ENCODE results near the gene VWA5B1. TPM values are rescaled to one million over a fixed set of nuclear protein-coding genes. Genes with fewer than 3 reads are reported as not detected.

Gene VWA5B1
- total and polyA plus RNA-seq, 9 donors = 0.04 to 0.65 (median 0.26) TPM

- Histone ChIP-seq H3K36me3 (ENCODE audit: control insufficient read depth, insufficient read depth, low read length) (no peaks in the 10 kb centered on the region), H3K27ac (ENCODE audit: low read length) (peak overlapping the region; percentile 67), H3K9me3 (replicated peaks; ENCODE audit: control insufficient read depth, low read depth, low read length) (no peaks in the 10 kb centered on the region), H3K27me3 (ENCODE audit: control insufficient read depth, insufficient read depth, low read length) (peaks cover 55% of the 10 kb centered on the region), H3K4me3 (ENCODE audit: low read length) (no peak overlapping the region), H3K4me1 (ENCODE audit: control insufficient read depth, insufficient read depth, low read length) (peaks cover 40% of the 10 kb centered on the region)
- DNase-seq = peak; percentile 48
- WGBS (ENCODE audit: insufficient coverage) = 20% methylated on average over 8 of the region's 12 CpGs
Measured at GRCh38 chr1:20365421-20366055, 74.9 kb downstream of the VWA5B1 start.

- Histone ChIP-seq H3K27ac (ENCODE audit: low read length) (peak overlapping the region; percentile 67), H3K36me3 (ENCODE audit: control insufficient read depth, insufficient read depth, low read length) (no peaks in the 10 kb centered on the region), H3K27me3 (ENCODE audit: control insufficient read depth, insufficient read depth, low read length) (peaks cover 59% of the 10 kb centered on the region), H3K4me3 (ENCODE audit: low read length) (peak overlapping the region; percentile 33), H3K9me3 (replicated peaks; ENCODE audit: control insufficient read depth, low read depth, low read length) (no peaks in the 10 kb centered on the region), H3K4me1 (ENCODE audit: control insufficient read depth, insufficient read depth, low read length) (peaks cover 38% of the 10 kb centered on the region)
- under 1% methylated on average over 42 of the region's 42 CpGs for WGBS (ENCODE audit: insufficient coverage)
- peak; percentile 86 for DNase-seq
Measured at GRCh38 chr1:20366056-20366462, 75.4 kb downstream of the VWA5B1 start.

- H3K4me3 ChIP-seq (ENCODE audit: low read length) = peak overlapping the region; percentile 33
- whole genome bisulfite sequencing (ENCODE audit: insufficient coverage) = under 1% methylated on average over 64 of the region's 70 CpGs
- DNase-seq = no peak
- H3K4me1 ChIP-seq (ENCODE audit: control insufficient read depth, insufficient read depth, low read length) = peaks cover 33% of the 10 kb centered on the region
- H3K36me3 ChIP-seq (ENCODE audit: control insufficient read depth, insufficient read depth, low read length) = no peaks in the 10 kb centered on the region
- H3K27ac ChIP-seq (ENCODE audit: low read length) = no peak overlapping the region
- H3K9me3 ChIP-seq (replicated peaks; ENCODE audit: control insufficient read depth, low read depth, low read length) = no peaks in the 10 kb centered on the region
- peaks cover 57% of the 10 kb centered on the region for H3K27me3 ChIP-seq (ENCODE audit: control insufficient read depth, insufficient read depth, low read length)
Measured at GRCh38 chr1:20366463-20367115, 75.9 kb downstream of the VWA5B1 start.

- Histone ChIP-seq H3K4me1 (ENCODE audit: control insufficient read depth, insufficient read depth, low read length) (peaks cover 29% of the 10 kb centered on the region), H3K9me3 (replicated peaks; ENCODE audit: control insufficient read depth, low read depth, low read length) (no peaks in the 10 kb centered on the region), H3K4me3 (ENCODE audit: low read length) (peak overlapping the region; percentile 13), H3K27me3 (ENCODE audit: control insufficient read depth, insufficient read depth, low read length) (peaks cover 55% of the 10 kb centered on the region), H3K36me3 (ENCODE audit: control insufficient read depth, insufficient read depth, low read length) (no peaks in the 10 kb centered on the region), H3K27ac (ENCODE audit: low read length) (no peak overlapping the region)
- 8% methylated on average over 11 of the region's 11 CpGs for WGBS (ENCODE audit: insufficient coverage)
- peak; percentile 66 for DNase-seq
Measured at GRCh38 chr1:20367116-20367585, 76.5 kb downstream of the VWA5B1 start.

- DNase-seq = no peak
- Histone ChIP-seq H3K27ac (ENCODE audit: low read length) (no peak overlapping the region), H3K4me1 (ENCODE audit: control insufficient read depth, insufficient read depth, low read length) (peaks cover 29% of the 10 kb centered on the region), H3K4me3 (ENCODE audit: low read length) (no peak overlapping the region), H3K27me3 (ENCODE audit: control insufficient read depth, insufficient read depth, low read length) (peaks cover 55% of the 10 kb centered on the region), H3K9me3 (replicated peaks; ENCODE audit: control insufficient read depth, low read depth, low read length) (no peaks in the 10 kb centered on the region), H3K36me3 (ENCODE audit: control insufficient read depth, insufficient read depth, low read length) (no peaks in the 10 kb centered on the region)
- 42% methylated on average over 5 of the region's 10 CpGs for WGBS (ENCODE audit: insufficient coverage)
Measured at GRCh38 chr1:20367626-20368025, 77.0 kb downstream of the VWA5B1 start.

GRCh38 chr1:20368866-20369470, 78.3 kb downstream of the VWA5B1 start:
- 82% methylated on average over 4 of the region's 7 CpGs for WGBS (ENCODE audit: insufficient coverage)
- Histone ChIP-seq H3K27me3 (ENCODE audit: control insufficient read depth, insufficient read depth, low read length) (peaks cover 59% of the 10 kb centered on the region), H3K36me3 (ENCODE audit: control insufficient read depth, insufficient read depth, low read length) (no peaks in the 10 kb centered on the region), H3K27ac (ENCODE audit: low read length) (no peak overlapping the region), H3K9me3 (replicated peaks; ENCODE audit: control insufficient read depth, low read depth, low read length) (no peaks in the 10 kb centered on the region), H3K4me3 (ENCODE audit: low read length) (no peak overlapping the region), H3K4me1 (ENCODE audit: control insufficient read depth, insufficient read depth, low read length) (peaks cover 29% of the 10 kb centered on the region)
- no peak for DNase-seq

- peaks cover 53% of the 10 kb centered on the region for H3K27me3 ChIP-seq (ENCODE audit: control insufficient read depth, insufficient read depth, low read length)
- 46% methylated on average over 3 of the region's 8 CpGs for WGBS (ENCODE audit: insufficient coverage)
- no peaks in the 10 kb centered on the region for H3K9me3 ChIP-seq (replicated peaks; ENCODE audit: control insufficient read depth, low read depth, low read length)
- peaks cover 16% of the 10 kb centered on the region for H3K4me1 ChIP-seq (ENCODE audit: control insufficient read depth, insufficient read depth, low read length)
- no peak overlapping the region for H3K27ac ChIP-seq (ENCODE audit: low read length)
- no peaks in the 10 kb centered on the region for H3K36me3 ChIP-seq (ENCODE audit: control insufficient read depth, insufficient read depth, low read length)
- H3K4me3 ChIP-seq (ENCODE audit: low read length) = no peak overlapping the region
- DNase-seq = no peak
Measured at GRCh38 chr1:20370698-20371097, 80.0 kb downstream of the VWA5B1 start.

GRCh38 chr1:20371411-20371810, 80.7 kb downstream of the VWA5B1 start:
- Histone ChIP-seq H3K27ac (ENCODE audit: low read length) (no peak overlapping the region), H3K36me3 (ENCODE audit: control insufficient read depth, insufficient read depth, low read length) (no peaks in the 10 kb centered on the region), H3K4me1 (ENCODE audit: control insufficient read depth, insufficient read depth, low read length) (peaks cover 9% of the 10 kb centered on the region), H3K27me3 (ENCODE audit: control insufficient read depth, insufficient read depth, low read length) (peaks cover 47% of the 10 kb centered on the region), H3K9me3 (replicated peaks; ENCODE audit: control insufficient read depth, low read depth, low read length) (no peaks in the 10 kb centered on the region), H3K4me3 (ENCODE audit: low read length) (no peak overlapping the region)
- peak; percentile 46 for DNase-seq
- WGBS (ENCODE audit: insufficient coverage) = 67% methylated on average over 2 of the region's 6 CpGs

GRCh38 chr1:20371883-20372282, 81.2 kb downstream of the VWA5B1 start:
- H3K4me1 ChIP-seq (ENCODE audit: control insufficient read depth, insufficient read depth, low read length) = peaks cover 8% of the 10 kb centered on the region
- no peak overlapping the region for H3K27ac ChIP-seq (ENCODE audit: low read length)
- H3K27me3 ChIP-seq (ENCODE audit: control insufficient read depth, insufficient read depth, low read length) = peaks cover 43% of the 10 kb centered on the region
- DNase-seq = no peak
- H3K4me3 ChIP-seq (ENCODE audit: low read length) = no peak overlapping the region
- no peaks in the 10 kb centered on the region for H3K36me3 ChIP-seq (ENCODE audit: control insufficient read depth, insufficient read depth, low read length)
- no peaks in the 10 kb centered on the region for H3K9me3 ChIP-seq (replicated peaks; ENCODE audit: control insufficient read depth, low read depth, low read length)
- WGBS (ENCODE audit: insufficient coverage) = no CpG with 5 or more reads among the region's 2 CpGs

GRCh38 chr1:20372676-20373075, 82.0 kb downstream of the VWA5B1 start:
- H3K36me3 ChIP-seq (ENCODE audit: control insufficient read depth, insufficient read depth, low read length) = no peaks in the 10 kb centered on the region
- H3K4me3 ChIP-seq (ENCODE audit: low read length) = no peak overlapping the region
- peaks cover 35% of the 10 kb centered on the region for H3K27me3 ChIP-seq (ENCODE audit: control insufficient read depth, insufficient read depth, low read length)
- H3K27ac ChIP-seq (ENCODE audit: low read length) = no peak overlapping the region
- WGBS (ENCODE audit: insufficient coverage) = no CpG with 5 or more reads among the region's 4 CpGs
- H3K4me1 ChIP-seq (ENCODE audit: control insufficient read depth, insufficient read depth, low read length) = peaks cover under 1% of the 10 kb centered on the region
- no peak for DNase-seq
- H3K9me3 ChIP-seq (replicated peaks; ENCODE audit: control insufficient read depth, low read depth, low read length) = no peaks in the 10 kb centered on the region
